Measurements from ENCODE around the gene NPTXR.
"Not testable (repeated sequence)": the region's sequence is repeated elsewhere in the genome, so short reads cannot be mapped to it uniquely, and the experiment has no call there.

Gene NPTXR

GRCh38 chr22:38831166-38831945 lies 12.5 kb downstream of the NPTXR start:
- DNase-seq (ENCODE audit: low spot score), result no peak

GRCh38 chr22:38830845-38831108 lies 13.1 kb downstream of the NPTXR start:
- no peak for DNase-seq (ENCODE audit: low spot score)

GRCh38 chr22:38830026-38830844 lies 13.6 kb downstream of the NPTXR start:
- no peak for DNase-seq (ENCODE audit: low spot score)

- DNase-seq (ENCODE audit: low spot score), result no peak
These were observed 14.3 kb downstream of the NPTXR start for GRCh38 chr22:38829485-38829884.

GRCh38 chr22:38828616-38829205 lies 15.1 kb downstream of the NPTXR start:
- DNase-seq (ENCODE audit: low spot score), result no peak

- no peak for DNase-seq (ENCODE audit: low spot score)
These were observed 15.6 kb downstream of the NPTXR start for GRCh38 chr22:38828191-38828590.

- DNase-seq (ENCODE audit: low spot score), result no peak
These were observed 16.3 kb downstream of the NPTXR start for GRCh38 chr22:38827510-38827909.

- no peak for DNase-seq (ENCODE audit: low spot score)
These were observed 17.0 kb downstream of the NPTXR start for GRCh38 chr22:38826801-38827200.

GRCh38 chr22:38826386-38826785 lies 17.4 kb downstream of the NPTXR start:
- no peak for DNase-seq (ENCODE audit: low spot score)

GRCh38 chr22:38824585-38824984 lies 19.2 kb downstream of the NPTXR start:
- peak; percentile 79 for DNase-seq (ENCODE audit: low spot score)

- DNase-seq (ENCODE audit: low spot score), result no peak
These were observed 20.2 kb downstream of the NPTXR start for GRCh38 chr22:38823637-38824036.

GRCh38 chr22:38823076-38823475 lies 20.8 kb downstream of the NPTXR start:
- no peak for DNase-seq (ENCODE audit: low spot score)

GRCh38 chr22:38820020-38820419 lies 23.8 kb downstream of the NPTXR start:
- DNase-seq (ENCODE audit: low spot score), result no peak

- DNase-seq (ENCODE audit: low spot score), result no peak
These were observed 24.4 kb downstream of the NPTXR start for GRCh38 chr22:38819387-38819940.

GRCh38 chr22:38817196-38817595 lies 26.6 kb downstream of the NPTXR start:
- DNase-seq (ENCODE audit: low spot score), result no peak

GRCh38 chr22:38815842-38816241 lies 28.0 kb downstream of the NPTXR start:
- DNase-seq (ENCODE audit: low spot score), result no peak

GRCh38 chr22:38811241-38811640 lies 32.6 kb downstream of the NPTXR start:
- no peak for DNase-seq (ENCODE audit: low spot score)

GRCh38 chr22:38805041-38805593 lies 38.7 kb downstream of the NPTXR start:
- not testable (repeated sequence) for DNase-seq (ENCODE audit: low spot score)

- peak; percentile 95 for DNase-seq (ENCODE audit: low spot score)
These were observed 41.1 kb downstream of the NPTXR start for GRCh38 chr22:38802671-38803121.

GRCh38 chr22:38799265-38800002 lies 44.4 kb downstream of the NPTXR start:
- peak; percentile 45 for DNase-seq (ENCODE audit: low spot score)

GRCh38 chr22:38798496-38798895 lies 45.3 kb downstream of the NPTXR start:
- DNase-seq (ENCODE audit: low spot score), result no peak

Measured in AG08395 (cell line).